ENCODE measurements around the gene ZDHHC11B.
"Not testable (repeated sequence)": the region's sequence is repeated elsewhere in the genome, so short reads cannot be mapped to it uniquely, and the experiment has no call there.

ZDHHC11B gene

GRCh38 chr5:706127-706526 is 78.4 kb downstream of the ZDHHC11B start:
- H3K36me3 ChIP-seq; H3K4me3 ChIP-seq (ENCODE audit: low read depth, low read length); H3K9me3 ChIP-seq; H3K4me1 ChIP-seq; DNase-seq: not testable (repeated sequence)
- peaks cover 13% of the 10 kb centered on the region for H3K27me3 ChIP-seq

- H3K27me3 ChIP-seq; H3K4me3 ChIP-seq (ENCODE audit: low read depth, low read length); H3K9me3 ChIP-seq; H3K36me3 ChIP-seq; H3K4me1 ChIP-seq; DNase-seq: not testable (repeated sequence)
These were observed 87.5 kb downstream of the ZDHHC11B start for GRCh38 chr5:696753-697702.

GRCh38 chr5:696191-696590 is 88.3 kb downstream of the ZDHHC11B start:
- H3K9me3 ChIP-seq; H3K4me3 ChIP-seq (ENCODE audit: low read depth, low read length); H3K4me1 ChIP-seq; H3K27me3 ChIP-seq; DNase-seq; H3K36me3 ChIP-seq: not testable (repeated sequence)

GRCh38 chr5:695475-695874 is 89.1 kb downstream of the ZDHHC11B start:
- H3K9me3 ChIP-seq, DNase-seq, H3K27me3 ChIP-seq: not testable (repeated sequence)

GRCh38 chr5:694042-694431 is 90.5 kb downstream of the ZDHHC11B start:
- not testable (repeated sequence) for H3K9me3 ChIP-seq; H3K4me3 ChIP-seq (ENCODE audit: low read depth, low read length); DNase-seq

More at GRCh38 chr5:695475-695874, 89.1 kb downstream of the ZDHHC11B start:
- not testable (repeated sequence) for H3K4me1 ChIP-seq; H3K4me3 ChIP-seq (ENCODE audit: low read depth, low read length); H3K36me3 ChIP-seq

GRCh38 chr5:693271-694041 is 91.1 kb downstream of the ZDHHC11B start, which contains the start of gene TPPP:
TPPP (minus strand) TSS chr5:693352; CDS start chr5:678060, 15,292 bp downstream.
- peak; percentile 93 for DNase-seq
- not testable (repeated sequence) for H3K4me1 ChIP-seq, H3K36me3 ChIP-seq, H3K27me3 ChIP-seq, H3K9me3 ChIP-seq
- H3K4me3 ChIP-seq (ENCODE audit: low read depth, low read length): peak within 1 kb of the TSS; percentile 51

More at GRCh38 chr5:694042-694431, 90.5 kb downstream of the ZDHHC11B start:
- not testable (repeated sequence) for H3K27me3 ChIP-seq, H3K4me1 ChIP-seq, H3K36me3 ChIP-seq

GRCh38 chr5:692529-693041 is 91.9 kb downstream of the ZDHHC11B start:
- not testable (repeated sequence) for H3K4me1 ChIP-seq, H3K27me3 ChIP-seq, H3K36me3 ChIP-seq, H3K9me3 ChIP-seq
- peak overlapping the region; percentile 46 for H3K4me3 ChIP-seq (ENCODE audit: low read depth, low read length)
- DNase-seq: peak; percentile 27

- peaks cover 2% of the 10 kb centered on the region; the same call in 1 of the 2 replicates for H3K27me3 ChIP-seq
- no peaks in the 10 kb centered on the region for H3K4me1 ChIP-seq
- DNase-seq: no peak
- H3K9me3 ChIP-seq: no peaks in the 10 kb centered on the region
- H3K4me3 ChIP-seq (ENCODE audit: low read depth, low read length): peak overlapping the region; percentile 46
- no peaks in the 10 kb centered on the region for H3K36me3 ChIP-seq
- TF ChIP-seq CTCF (IDR thresholded peaks at IDR 0.05; ENCODE audit: low read depth, low read length): no peak
These were observed 92.6 kb downstream of the ZDHHC11B start for GRCh38 chr5:691817-692528.

- H3K4me3 ChIP-seq (ENCODE audit: low read depth, low read length); H3K9me3 ChIP-seq; DNase-seq; H3K4me1 ChIP-seq; H3K36me3 ChIP-seq; H3K27me3 ChIP-seq: not testable (repeated sequence)
These were observed 93.5 kb downstream of the ZDHHC11B start for GRCh38 chr5:691049-691448.

- H3K4me3 ChIP-seq (ENCODE audit: low read depth, low read length); H3K4me1 ChIP-seq; H3K9me3 ChIP-seq; H3K36me3 ChIP-seq; H3K27me3 ChIP-seq; DNase-seq: not testable (repeated sequence)
These were observed 94.2 kb downstream of the ZDHHC11B start for GRCh38 chr5:690293-690692.

- not testable (repeated sequence) for H3K4me3 ChIP-seq (ENCODE audit: low read depth, low read length); H3K9me3 ChIP-seq; DNase-seq; H3K36me3 ChIP-seq; H3K27me3 ChIP-seq; H3K4me1 ChIP-seq
These were observed 96.0 kb downstream of the ZDHHC11B start for GRCh38 chr5:688348-689010.

GRCh38 chr5:686936-687335 is 97.6 kb downstream of the ZDHHC11B start:
- H3K27me3 ChIP-seq; H3K4me3 ChIP-seq (ENCODE audit: low read depth, low read length); DNase-seq: not testable (repeated sequence)

GRCh38 chr5:686172-686523 is 98.4 kb downstream of the ZDHHC11B start:
- H3K9me3 ChIP-seq; H3K4me3 ChIP-seq (ENCODE audit: low read depth, low read length); H3K36me3 ChIP-seq; H3K4me1 ChIP-seq; H3K27me3 ChIP-seq; DNase-seq: not testable (repeated sequence)

More at GRCh38 chr5:686936-687335, 97.6 kb downstream of the ZDHHC11B start:
- not testable (repeated sequence) for H3K9me3 ChIP-seq, H3K4me1 ChIP-seq, H3K36me3 ChIP-seq
